WI38 (cell line): Measurements from ENCODE around the gene LDHAL6B.
"Not testable (repeated sequence)": the region's sequence is repeated elsewhere in the genome, so short reads cannot be mapped to it uniquely, and the experiment has no call there.

Source experiments
- H3K4me3 ChIP-seq: 2 replicates; pipeline ENCODE4 v1.5.1; 2011; ENCODE audit warnings: low read depth, mild to moderate bottlenecking, control low read depth, low read length
- TF ChIP-seq, protein P1 (sequence below): IDR thresholded peaks from 2 replicates; pipeline ENCODE4 v1.5.1; 2012; ENCODE audit warnings: low read depth, mild to moderate bottlenecking, control low read depth, low read length

The LDHAL6B gene

DNA sequence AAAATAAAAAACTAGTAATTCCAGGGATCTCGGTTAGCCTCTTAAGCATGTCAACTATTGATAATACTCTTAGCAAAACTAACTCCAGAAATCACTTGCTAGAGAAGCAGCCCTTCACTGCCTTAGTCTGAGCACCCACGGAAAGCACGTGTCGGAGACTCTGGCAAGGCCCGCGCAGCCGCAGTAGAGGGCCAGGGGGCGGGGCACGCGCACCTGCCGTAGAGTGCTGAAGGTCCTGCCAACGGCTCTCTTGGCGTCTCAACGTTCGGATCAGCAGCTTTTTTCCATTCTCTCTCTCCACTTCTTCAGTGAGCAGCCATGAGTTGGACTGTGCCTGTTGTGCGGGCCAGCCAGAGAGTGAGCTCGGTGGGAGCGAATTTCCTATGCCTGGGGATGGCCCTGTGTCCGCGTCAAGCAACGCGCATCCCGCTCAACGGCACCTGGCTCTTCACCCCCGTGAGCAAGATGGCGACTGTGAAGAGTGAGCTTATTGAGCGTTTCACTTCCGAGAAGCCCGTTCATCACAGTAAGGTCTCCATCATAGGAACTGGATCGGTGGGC is at the start of gene LDHAL6B:
Gene LDHAL6B, plus strand, starts transcription at position 221 of the 561 bp plus-strand sequence. Its CDS starts 98 bp downstream, at position 319.
- TF ChIP-seq, protein P1, sequence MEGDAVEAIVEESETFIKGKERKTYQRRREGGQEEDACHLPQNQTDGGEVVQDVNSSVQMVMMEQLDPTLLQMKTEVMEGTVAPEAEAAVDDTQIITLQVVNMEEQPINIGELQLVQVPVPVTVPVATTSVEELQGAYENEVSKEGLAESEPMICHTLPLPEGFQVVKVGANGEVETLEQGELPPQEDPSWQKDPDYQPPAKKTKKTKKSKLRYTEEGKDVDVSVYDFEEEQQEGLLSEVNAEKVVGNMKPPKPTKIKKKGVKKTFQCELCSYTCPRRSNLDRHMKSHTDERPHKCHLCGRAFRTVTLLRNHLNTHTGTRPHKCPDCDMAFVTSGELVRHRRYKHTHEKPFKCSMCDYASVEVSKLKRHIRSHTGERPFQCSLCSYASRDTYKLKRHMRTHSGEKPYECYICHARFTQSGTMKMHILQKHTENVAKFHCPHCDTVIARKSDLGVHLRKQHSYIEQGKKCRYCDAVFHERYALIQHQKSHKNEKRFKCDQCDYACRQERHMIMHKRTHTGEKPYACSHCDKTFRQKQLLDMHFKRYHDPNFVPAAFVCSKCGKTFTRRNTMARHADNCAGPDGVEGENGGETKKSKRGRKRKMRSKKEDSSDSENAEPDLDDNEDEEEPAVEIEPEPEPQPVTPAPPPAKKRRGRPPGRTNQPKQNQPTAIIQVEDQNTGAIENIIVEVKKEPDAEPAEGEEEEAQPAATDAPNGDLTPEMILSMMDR: no peak
- no peak within 1 kb of the TSS for H3K4me3 ChIP-seq

DNA sequence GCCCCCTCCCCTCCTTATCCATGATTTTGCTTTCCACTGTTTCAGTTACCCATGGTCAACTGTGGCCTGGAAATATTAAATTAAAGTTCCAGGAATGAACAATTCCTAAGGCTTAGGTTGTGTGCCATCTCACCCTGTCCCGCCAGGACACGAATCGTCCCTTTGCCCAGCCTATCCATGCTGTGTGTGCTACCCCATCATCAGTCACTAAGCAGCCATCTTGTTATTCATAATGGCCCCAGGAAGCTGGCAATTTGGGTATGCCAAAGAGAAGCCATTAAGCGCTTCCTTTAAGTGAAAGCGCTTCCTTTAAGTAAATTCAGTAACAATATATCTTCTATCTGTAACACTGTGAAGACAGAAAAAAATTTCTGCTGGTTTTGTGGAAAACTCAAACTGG is 49.2 kb upstream of the LDHAL6B start:
- TF ChIP-seq, protein P1: no peak
- H3K4me3 ChIP-seq: no peak overlapping the region

DNA sequence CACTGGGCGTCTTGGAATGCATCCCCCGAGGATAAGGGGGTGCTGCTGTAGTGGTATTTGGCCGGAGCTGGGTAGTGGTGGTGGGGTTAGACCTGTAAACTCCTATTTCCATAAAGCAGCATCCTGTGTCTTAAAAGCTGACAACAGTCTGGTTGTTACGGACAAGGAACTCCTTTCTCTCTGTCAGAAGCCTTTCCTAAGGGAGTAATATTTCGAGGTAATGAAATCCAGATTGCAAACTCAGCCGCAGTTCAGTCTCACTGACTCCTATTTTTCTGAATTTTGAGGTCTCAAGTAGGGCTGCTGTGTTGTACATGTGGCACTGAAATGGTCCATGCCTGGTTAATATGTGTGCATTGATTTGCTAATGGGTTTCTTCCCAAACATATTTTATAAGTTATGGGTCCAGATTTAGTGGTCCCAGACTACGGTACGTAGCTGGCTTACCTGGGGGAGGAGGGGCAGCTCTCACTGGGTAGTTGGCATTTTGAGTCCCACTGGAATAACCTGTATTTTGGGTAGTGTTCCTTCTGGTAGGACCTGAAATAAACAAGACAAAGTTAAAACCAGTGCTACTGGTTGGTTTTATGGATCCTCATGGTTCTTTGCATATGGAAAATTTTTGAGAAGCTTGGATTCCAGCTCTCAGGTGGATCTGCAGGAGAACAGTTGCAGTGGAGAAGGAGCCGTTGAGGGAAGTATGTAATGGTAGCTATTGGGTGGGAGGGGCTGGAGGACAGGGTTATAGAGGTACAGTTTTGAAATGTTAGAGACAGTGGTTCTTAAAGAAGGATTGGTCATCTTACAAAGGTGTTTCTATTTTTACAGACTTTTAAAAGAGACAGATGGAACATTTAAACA is 48.6 kb upstream of the LDHAL6B start:
- TF ChIP-seq, protein P1: no peak
- no peak overlapping the region for H3K4me3 ChIP-seq

DNA sequence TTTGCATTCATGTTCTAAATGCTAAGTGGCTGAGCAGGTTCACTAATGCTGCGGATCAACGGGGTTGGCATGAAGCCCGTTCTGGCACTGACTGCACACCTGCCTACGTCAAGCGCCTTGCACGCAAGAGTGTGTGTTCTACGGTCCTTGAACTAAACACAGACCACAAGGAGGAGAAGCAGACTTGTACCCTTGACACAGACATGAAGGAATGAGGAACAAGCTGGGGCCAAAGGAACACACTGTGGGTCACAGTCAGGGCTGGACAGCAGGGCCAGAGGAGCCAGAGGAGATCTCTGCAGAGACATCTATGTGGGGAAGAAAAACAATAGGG is 48.0 kb upstream of the LDHAL6B start:
- no peak overlapping the region for H3K4me3 ChIP-seq
- TF ChIP-seq, protein P1: no peak

DNA sequence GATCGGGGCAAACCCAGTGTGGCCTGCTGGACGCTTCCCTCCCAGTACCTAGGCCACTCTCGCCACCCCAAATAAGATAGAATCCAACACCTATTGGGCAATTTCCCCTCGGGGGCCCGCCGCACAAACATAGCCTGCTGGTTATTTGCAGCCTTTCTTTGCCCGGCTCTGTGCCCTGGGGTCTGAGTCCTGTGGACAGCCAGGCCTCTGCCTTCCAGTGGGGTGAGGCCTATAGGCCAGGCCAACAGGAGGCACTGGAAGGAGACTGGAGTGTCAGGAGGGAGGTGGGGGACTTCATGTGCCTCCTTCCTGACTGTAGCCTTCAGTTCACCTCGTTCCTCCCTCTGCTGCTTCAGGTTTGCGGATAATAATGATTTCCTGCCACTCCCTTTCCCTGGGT is 47.4 kb upstream of the LDHAL6B start:
- no peak overlapping the region for H3K4me3 ChIP-seq
- TF ChIP-seq, protein P1: no peak

DNA sequence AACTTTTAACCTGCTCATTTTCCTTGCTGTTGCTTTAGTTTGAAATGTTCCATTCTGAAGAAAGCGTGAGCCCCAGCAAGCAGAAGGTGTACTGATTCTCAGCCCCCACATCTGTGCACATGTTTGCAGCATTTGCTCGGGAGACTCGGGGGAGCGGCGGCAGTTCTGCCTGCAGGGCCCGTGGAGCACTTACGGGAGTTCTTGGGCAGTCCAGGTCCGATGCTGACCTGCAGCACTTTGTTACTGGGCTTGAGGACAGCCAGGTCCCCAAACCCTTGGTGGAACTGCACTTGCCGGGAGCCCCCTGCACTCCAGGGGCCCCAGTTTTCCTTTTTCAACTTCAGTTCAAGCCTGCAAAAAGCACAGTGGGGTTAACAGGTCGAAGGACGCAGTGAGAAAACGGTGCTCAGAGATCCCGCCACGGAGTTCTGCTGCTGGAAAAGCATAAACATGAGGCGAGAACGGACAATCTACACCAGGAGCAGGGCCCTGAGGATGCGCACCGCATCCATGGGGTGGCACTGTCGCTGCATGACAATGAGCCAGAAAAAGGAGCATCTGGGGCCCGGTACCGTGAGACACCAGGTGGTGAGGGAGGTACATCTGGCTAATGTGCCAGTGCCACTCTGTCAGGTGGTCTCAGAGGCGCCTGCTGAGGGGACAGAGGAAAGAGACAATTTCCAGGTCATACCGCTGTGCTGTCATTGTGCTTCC is 45.6 kb upstream of the LDHAL6B start:
- TF ChIP-seq, protein P1: peak; percentile 56
- H3K4me3 ChIP-seq: no peak overlapping the region

DNA sequence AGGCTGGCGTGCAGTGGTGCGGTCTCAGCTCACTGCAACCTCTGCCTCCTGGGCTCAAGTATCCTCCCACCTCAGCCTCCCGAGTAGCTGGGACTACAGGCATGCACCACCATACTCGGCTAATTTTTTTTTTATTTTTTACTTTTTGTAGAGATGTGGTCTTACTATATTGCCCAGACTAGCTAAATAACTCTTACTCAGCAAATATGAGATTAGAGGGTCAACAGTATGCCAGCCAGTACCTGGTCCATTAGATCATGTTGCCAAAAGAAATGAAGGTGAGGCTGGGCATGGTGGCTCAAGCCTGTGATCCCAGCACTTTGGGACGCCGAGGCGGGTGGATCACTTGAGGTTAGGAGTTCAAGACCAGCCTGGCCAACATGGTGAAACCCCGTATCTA is 44.6 kb upstream of the LDHAL6B start:
- not testable (repeated sequence) for H3K4me3 ChIP-seq
